Measurements from ENCODE around the gene OR2W3.

OR2W3 gene

DNA sequence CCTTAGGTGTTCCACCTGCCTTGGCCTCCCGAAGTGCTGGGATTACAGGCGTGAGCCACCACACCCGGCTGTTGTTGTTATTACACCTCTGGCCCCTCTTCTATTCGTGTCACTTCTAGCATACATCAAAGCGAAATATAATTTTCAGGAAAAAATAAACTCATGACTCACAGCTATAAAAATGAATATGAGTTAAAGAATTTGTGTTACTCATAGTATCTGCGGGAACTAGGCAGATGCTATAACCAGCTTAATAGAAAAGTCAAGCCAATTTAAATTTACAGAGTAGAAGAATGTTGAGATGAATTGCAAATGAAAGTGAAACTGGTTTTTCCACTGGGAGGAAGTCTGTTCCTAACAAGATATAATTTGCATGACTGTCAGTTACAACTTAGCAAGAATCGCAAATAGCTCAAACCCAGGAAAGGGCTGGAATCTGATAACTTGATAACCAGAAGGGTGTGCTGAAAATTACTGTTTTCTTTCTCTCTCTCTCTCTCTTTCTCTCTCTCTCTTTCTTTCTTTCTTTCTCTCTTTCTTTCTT lies 11.2 kb downstream of the OR2W3 start:
- H3K36me3 Mint-ChIP-seq (ENCODE audit: low read depth), result no peaks in the 10 kb centered on the region
- peaks cover 87% of the 10 kb centered on the region for H3K9me3 Mint-ChIP-seq
- no peaks in the 10 kb centered on the region for H3K4me1 Mint-ChIP-seq
- no peak overlapping the region for H3K4me3 Mint-ChIP-seq
- H3K27ac Mint-ChIP-seq, result no peak overlapping the region
- no peak for DNase-seq
- peaks cover 4% of the 10 kb centered on the region for H3K27me3 Mint-ChIP-seq (ENCODE audit: low read depth, poor library complexity)
- TF ChIP-seq, protein P1, sequence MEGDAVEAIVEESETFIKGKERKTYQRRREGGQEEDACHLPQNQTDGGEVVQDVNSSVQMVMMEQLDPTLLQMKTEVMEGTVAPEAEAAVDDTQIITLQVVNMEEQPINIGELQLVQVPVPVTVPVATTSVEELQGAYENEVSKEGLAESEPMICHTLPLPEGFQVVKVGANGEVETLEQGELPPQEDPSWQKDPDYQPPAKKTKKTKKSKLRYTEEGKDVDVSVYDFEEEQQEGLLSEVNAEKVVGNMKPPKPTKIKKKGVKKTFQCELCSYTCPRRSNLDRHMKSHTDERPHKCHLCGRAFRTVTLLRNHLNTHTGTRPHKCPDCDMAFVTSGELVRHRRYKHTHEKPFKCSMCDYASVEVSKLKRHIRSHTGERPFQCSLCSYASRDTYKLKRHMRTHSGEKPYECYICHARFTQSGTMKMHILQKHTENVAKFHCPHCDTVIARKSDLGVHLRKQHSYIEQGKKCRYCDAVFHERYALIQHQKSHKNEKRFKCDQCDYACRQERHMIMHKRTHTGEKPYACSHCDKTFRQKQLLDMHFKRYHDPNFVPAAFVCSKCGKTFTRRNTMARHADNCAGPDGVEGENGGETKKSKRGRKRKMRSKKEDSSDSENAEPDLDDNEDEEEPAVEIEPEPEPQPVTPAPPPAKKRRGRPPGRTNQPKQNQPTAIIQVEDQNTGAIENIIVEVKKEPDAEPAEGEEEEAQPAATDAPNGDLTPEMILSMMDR (IDR thresholded peaks at IDR 0.05), result no peak

DNA sequence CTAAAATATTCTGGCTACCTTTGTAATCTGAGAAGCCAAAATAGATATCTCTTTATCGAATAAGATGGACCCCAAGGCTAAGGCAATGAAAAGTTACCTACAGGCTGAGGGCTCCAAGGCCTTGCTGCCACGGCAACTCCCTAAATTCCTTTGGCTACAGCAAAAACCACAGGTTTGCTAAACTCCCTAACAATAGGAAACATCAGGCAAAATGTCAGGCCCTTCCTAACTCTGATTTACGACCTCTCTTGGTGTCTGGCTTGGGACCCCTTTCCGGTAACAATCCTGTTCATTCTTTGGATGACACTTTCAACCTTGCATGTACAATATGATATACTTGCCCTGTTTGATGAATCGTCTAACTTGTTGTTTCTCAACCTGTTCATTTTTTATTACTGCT lies 13.4 kb downstream of the OR2W3 start:
- no peak overlapping the region for H3K27ac Mint-ChIP-seq
- H3K36me3 Mint-ChIP-seq (ENCODE audit: low read depth), result no peaks in the 10 kb centered on the region
- DNase-seq, result no peak
- TF ChIP-seq, protein P1 (IDR thresholded peaks at IDR 0.05), result no peak
- H3K4me1 Mint-ChIP-seq, result no peaks in the 10 kb centered on the region
- peaks cover 4% of the 10 kb centered on the region for H3K27me3 Mint-ChIP-seq (ENCODE audit: low read depth, poor library complexity)
- no peak overlapping the region for H3K4me3 Mint-ChIP-seq
- H3K9me3 Mint-ChIP-seq, result peaks cover 86% of the 10 kb centered on the region

DNA sequence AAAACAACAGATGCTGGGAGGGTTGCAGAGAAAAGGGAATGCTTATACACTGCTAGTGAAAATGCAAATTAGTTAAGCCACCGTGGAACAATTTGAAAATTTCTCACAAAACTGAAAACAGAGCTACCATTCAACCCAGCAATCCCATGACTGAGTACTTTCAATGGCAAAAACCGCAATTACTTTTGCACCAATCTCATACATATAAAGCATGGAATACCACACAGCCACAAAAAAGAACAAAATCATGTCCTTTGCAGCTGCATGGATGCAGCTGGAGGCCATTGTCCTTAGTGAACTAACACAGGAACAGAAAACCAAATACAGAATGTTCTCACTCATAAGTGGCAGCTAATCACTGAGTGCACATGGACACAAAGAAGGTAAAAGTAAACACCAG lies 18.4 kb downstream of the OR2W3 start:
- TF ChIP-seq, protein P1 (IDR thresholded peaks at IDR 0.05), result no peak
- Mint-ChIP-seq H3K4me3 (no peak overlapping the region), H3K27me3 (ENCODE audit: low read depth, poor library complexity) (no peaks in the 10 kb centered on the region), H3K36me3 (ENCODE audit: low read depth) (no peaks in the 10 kb centered on the region), H3K27ac (no peak overlapping the region), H3K4me1 (no peaks in the 10 kb centered on the region), H3K9me3 (peaks cover 55% of the 10 kb centered on the region)
- DNase-seq, result no peak

DNA sequence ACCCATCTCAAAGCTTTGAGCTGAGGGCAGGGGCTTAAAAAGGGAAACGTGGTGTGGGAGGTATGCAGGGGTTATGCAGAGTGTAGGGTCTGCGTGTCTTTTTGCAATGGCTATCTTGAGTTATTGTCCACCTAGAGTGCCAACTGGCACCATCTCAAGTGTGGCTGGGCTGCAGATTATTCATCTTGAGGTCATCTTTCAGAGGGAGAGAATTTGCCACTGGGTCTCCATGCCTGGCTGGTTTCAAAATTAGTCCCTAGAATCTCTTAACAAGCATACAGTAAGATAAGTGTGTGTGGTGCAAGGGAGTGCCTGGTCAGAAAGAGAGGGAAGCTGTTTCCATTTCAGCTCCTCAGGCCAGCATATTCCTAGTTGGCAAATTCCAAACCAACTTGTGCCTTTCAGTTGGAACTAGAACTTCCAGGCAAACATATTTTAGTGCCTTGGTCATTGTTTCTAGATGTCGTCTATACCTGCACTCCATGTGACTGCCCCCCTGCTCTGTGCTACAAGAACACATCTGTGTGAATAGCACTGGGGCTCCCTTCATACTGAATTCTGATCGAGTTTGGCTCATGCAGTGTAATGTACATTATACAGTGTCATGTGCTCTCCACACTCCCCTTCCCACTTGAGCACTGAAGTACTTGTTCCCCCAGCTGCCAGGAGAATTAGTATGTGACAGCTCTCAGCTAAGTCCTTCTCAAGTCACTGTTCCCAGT lies 19.7 kb downstream of the OR2W3 start:
- peaks cover 3% of the 10 kb centered on the region for H3K27me3 Mint-ChIP-seq (ENCODE audit: low read depth, poor library complexity)
- H3K36me3 Mint-ChIP-seq (ENCODE audit: low read depth), result no peaks in the 10 kb centered on the region
- H3K4me3 Mint-ChIP-seq, result no peak overlapping the region
- peaks cover 59% of the 10 kb centered on the region for H3K9me3 Mint-ChIP-seq
- no peaks in the 10 kb centered on the region for H3K4me1 Mint-ChIP-seq
- TF ChIP-seq, protein P1 (IDR thresholded peaks at IDR 0.05), result no peak
- H3K27ac Mint-ChIP-seq, result no peak overlapping the region
- no peak for DNase-seq

DNA sequence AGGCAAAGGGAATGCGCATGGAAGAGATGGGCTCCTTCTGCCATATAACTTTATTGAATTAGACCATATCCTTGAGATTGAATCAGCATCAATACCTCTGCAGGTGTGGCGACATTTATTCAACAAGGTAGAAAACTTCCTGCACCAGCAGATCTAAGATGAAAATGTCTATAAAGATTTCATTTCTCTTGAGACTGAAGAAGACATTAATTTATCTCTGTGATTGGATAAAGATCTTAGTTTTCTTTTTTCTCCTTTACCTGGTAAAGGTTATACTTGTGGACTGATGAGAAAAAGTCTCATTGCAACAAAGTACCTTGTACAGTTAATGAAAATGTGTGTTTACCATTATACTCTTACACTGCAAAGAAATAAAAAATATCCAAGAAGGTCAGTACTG lies 24.6 kb downstream of the OR2W3 start, which contains the start of gene OR2T8:
Gene OR2T8, plus strand, starts transcription at position 301 of the 400 bp plus-strand sequence. CDS start 766 bp downstream, outside the sequence.
- Mint-ChIP-seq H3K27me3 (ENCODE audit: low read depth, poor library complexity) (peaks cover 3% of the 10 kb centered on the region), H3K4me3 (no peak within 1 kb of the TSS), H3K9me3 (peaks cover 38% of the 10 kb centered on the region), H3K36me3 (ENCODE audit: low read depth) (no peaks in the 10 kb centered on the region), H3K4me1 (no peaks in the 10 kb centered on the region), H3K27ac (no peak within 1 kb of the TSS)
- TF ChIP-seq, protein P1 (IDR thresholded peaks at IDR 0.05), result no peak
- DNase-seq, result no peak

DNA sequence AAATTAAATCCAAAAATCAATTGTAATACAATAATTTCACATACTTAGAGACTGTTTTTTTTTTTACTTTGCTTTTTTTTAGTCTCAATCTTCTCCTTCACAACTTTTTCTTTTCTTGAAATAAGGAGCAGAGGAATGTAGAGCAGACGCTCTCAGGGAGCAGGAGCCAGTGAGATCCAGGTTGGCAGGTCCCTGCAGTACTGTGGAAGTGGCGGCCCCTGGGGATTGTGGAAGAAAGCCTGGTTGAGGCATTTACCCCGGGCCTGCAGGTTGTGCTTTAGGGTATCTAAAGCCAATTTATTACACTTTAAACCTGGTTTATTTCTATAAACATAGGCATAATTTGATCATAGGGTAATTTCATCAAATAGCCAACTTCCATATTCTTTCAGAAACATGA lies 28.6 kb downstream of the OR2W3 start:
- H3K27ac Mint-ChIP-seq, result no peak overlapping the region
- peaks cover 3% of the 10 kb centered on the region for H3K27me3 Mint-ChIP-seq (ENCODE audit: low read depth, poor library complexity)
- no peak for DNase-seq
- H3K9me3 Mint-ChIP-seq, result peaks cover 38% of the 10 kb centered on the region
- H3K4me1 Mint-ChIP-seq, result no peaks in the 10 kb centered on the region
- H3K36me3 Mint-ChIP-seq (ENCODE audit: low read depth), result no peaks in the 10 kb centered on the region
- H3K4me3 Mint-ChIP-seq, result no peak overlapping the region
- TF ChIP-seq, protein P1 (IDR thresholded peaks at IDR 0.05), result no peak
